GM19324 (cell line): Measurements from ENCODE around the gene PODNL1.

Experiments
- ATAC-seq: cut with Tn5 transposase; IDR thresholded peaks from one replicate; pipeline ENCODE4 v1.9.1; 2021; ENCODE audit warnings: mild to moderate bottlenecking, moderate library complexity; ENCODE audit not compliant: unreplicated experiment, low FRiP score

The PODNL1 gene

GRCh38 chr19:13899912-13900584 is 38.2 kb downstream of the PODNL1 start:
- no peak for ATAC-seq

DNA sequence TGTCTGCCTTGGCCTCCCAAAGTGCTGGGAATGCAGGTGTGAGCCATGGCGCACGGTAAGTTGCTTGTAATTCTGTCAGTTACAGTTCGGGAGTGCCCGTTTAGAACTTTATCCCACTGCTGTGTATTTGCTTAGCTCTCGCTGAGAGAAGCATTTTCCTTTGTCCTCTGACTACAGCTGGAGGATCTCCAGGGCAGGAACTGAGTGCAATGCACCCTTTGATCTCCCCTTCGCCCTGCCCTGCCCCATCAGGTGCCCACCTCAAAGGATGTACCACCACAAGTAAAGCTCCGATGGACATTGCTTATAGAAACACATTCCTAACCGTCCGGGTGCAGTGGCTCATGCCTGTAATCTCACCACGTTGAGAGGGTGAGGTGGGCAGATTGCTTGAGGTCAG is 38.8 kb downstream of the PODNL1 start:
- ATAC-seq = no peak

DNA sequence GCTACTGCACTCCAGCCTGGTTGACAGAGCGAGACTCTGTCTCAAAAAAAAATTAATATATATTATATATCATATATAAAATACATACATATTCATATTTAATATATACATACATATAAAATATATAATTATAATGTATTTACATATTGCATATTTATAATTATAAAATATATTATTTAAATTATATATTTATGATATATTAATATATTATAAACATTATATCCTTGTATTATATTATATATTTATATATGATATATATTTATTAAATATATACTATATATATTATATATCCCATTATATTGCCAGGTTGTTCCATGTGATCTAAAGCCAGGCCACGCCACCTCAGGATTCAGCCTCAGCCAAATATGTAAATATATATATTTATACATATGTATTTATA is 42.0 kb downstream of the PODNL1 start:
- ATAC-seq = no peak

DNA sequence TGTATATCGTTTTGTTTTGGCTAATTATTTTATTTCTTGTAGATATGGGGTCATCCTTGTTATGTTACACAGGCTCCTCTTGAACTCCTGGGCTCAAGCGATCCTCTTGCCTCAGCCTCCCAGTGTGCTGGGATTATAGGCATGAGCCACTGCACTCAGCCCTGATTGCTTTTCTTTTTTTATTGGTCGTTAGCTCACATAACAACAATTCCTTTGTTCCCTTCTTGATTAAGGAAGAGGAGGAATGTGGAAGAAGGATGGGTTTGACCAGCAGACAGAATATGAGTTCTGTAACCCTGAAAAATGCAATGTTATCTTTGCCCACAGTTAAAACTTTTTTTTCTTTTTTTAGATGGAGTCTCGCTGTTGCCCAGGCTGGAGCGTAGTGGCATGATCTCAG is 43.7 kb downstream of the PODNL1 start:
- no peak for ATAC-seq

GRCh38 chr19:13892870-13893269 is 45.3 kb downstream of the PODNL1 start:
- ATAC-seq = no peak

- ATAC-seq = no peak
Observed at GRCh38 chr19:13890136-13890535, 48.1 kb downstream of the PODNL1 start.

DNA sequence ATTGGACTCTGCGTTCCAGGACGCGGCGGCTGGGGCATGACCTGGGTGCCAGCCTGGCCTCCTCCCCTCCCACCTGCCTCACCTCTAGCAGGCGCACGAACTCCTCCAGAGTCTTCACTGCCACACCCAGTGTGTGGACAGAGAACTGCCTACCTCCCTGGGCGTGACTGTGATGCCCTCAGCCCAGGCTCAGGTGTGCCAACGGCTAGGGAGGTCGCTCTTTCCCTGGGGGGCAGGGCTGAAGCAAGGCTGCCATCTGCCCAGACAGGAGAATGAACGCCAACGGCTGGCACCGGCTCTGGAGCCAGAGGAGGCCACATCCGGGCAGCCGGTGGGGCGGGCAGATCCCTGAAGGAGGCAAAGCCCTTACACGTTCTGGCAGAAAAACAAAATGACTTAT is 49.9 kb downstream of the PODNL1 start:
- ATAC-seq = no peak

GRCh38 chr19:13887517-13887916 is 50.7 kb downstream of the PODNL1 start:
- ATAC-seq = no peak

DNA sequence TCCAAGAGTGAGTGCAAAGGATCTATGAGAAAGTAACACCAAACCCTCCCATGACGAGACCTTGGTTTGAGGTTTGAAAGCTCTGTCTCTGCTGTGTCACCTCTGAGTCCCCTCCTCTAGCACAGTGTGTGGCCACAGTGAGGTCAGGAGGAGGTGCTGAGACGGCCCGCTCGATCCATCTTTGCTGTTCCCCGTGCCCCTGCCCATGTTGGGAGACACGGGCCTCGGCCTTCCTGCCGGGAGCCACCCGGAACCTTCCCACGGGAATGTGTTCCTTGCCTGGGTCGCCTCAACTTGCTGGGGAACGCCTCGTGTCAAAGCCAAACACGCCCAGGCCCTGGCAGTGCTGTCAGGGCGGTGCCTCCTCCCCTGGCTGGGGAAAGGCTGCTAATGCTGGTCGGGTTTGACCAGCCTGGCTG is 51.2 kb downstream of the PODNL1 start:
- no peak for ATAC-seq

- no peak for ATAC-seq
Observed at GRCh38 chr19:13885826-13886365, 52.3 kb downstream of the PODNL1 start.

DNA sequence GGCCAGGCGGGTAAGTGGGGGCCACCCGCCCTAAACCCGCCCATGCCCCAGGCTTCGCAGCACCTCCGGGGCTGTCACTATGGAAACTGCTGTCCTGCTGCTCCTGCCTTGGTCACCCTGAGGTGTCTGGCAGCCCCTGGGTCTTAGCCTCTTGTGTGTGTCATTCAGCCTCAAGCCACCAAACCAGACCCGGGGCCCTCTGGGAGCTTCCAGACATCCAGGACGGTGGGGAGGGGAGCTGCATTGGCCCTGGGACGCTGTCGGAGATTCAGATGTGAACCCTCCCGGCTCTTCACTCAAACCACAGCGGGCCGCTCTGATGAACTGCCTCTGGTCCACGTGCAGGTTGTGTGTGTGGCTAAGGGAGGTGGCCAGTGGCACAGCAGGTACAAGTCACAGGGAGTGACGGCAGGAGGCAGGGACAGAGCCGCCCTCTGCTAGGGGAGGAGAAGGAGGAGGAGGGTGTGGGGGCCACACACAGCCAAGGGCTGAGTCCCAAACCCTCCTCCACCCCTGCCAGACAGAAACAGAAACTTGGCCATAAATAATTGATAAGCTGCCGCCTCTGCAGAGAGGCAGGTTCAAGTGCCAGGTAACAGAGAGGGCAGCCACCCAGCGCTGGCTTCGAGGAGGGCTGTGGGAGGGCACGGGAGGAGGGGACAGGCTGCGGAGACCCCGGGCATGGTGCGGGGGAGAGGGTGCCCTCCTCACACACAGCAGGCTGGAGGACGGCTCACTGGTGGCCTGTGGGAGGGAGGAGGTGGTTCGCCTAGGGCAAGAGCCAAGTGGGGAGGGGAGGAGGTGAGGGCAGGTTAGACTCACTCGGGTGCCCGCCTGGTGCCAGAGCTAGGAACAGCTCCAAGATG is 53.3 kb downstream of the PODNL1 start:
- no peak for ATAC-seq

DNA sequence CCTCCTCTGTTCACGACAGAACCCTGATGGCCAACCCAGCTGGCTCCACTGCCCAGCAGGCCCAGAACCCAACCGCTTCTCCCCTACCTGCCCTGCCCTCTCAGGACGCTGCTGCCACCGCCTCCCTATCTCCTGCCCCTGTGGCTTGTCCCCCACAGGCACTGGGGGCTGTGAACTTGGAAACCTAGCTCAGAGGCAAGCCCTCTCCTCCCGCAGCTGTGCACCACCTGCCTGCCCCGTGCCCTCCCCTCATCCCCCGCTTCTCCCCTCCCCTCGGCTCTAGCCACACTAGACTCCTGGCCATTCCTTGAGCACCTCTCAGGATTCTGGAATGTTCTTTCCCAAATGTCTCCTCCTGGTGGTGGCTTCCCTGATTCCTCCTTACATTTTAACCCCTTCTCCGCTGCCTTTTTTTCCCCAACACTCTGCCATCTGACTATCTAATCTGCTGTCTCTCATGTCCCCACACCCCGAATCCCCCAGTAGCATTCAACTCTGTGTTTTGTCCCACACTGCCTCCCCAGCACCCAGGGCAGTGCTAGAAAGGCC is 54.6 kb downstream of the PODNL1 start:
- no peak for ATAC-seq

GRCh38 chr19:13882836-13883235 is 55.4 kb downstream of the PODNL1 start:
- ATAC-seq = no peak

- ATAC-seq = no peak
Observed at GRCh38 chr19:13882419-13882795, 55.8 kb downstream of the PODNL1 start.

- no peak for ATAC-seq
Observed at GRCh38 chr19:13881692-13882418, 56.4 kb downstream of the PODNL1 start.

- no peak for ATAC-seq
Observed at GRCh38 chr19:13881251-13881691, 56.9 kb downstream of the PODNL1 start.
